Stomach smooth muscle (tissue), 2 donors: Measurements from ENCODE around the gene EXOSC5.
"Not testable (repeated sequence)": the region's sequence is repeated elsewhere in the genome, so short reads cannot be mapped to it uniquely, and the experiment has no call there.

Experiments used
- H3K27ac ChIP-seq: one replicate; pipeline ENCODE4 v1.7.0; 2013; ENCODE audit warnings: mild to moderate bottlenecking, low read length, inconsistent platforms
- H3K27me3 ChIP-seq, 2 donors: one replicate each; pipeline ENCODE4 v1.7.0; 2013; ENCODE audit warnings: low read length in 2 of 2; ENCODE audit not compliant: insufficient read depth in 2 of 2, control insufficient read depth in 1 of 2
- H3K36me3 ChIP-seq, 2 donors: one replicate each; pipeline ENCODE4 v1.7.0; 2013; ENCODE audit warnings: low read length in 2 of 2; ENCODE audit not compliant: control insufficient read depth in 2 of 2, insufficient read depth in 2 of 2
- H3K4me1 ChIP-seq: one replicate; pipeline ENCODE4 v1.7.0; 2013; ENCODE audit warnings: low read length; ENCODE audit not compliant: control insufficient read depth, insufficient read depth
- H3K4me3 ChIP-seq, 2 donors: one replicate each; pipeline ENCODE4 v1.7.0; 2013; ENCODE audit warnings: low read length in 2 of 2
- H3K9ac ChIP-seq, 2 donors: one replicate each; pipeline ENCODE4 v1.7.0; 2013; ENCODE audit warnings: low read length in 2 of 2, mild to moderate bottlenecking in 1 of 2
- H3K9me3 ChIP-seq, 2 donors: one replicate each; pipeline ENCODE4 v1.7.0; 2013; ENCODE audit warnings: low read length in 2 of 2; ENCODE audit not compliant: control insufficient read depth in 2 of 2
- donor health status: healthy.
- donor health status: Pancreatic carcinoma.

EXOSC5 gene

GRCh38 chr19:41355035-41355434 is 42.1 kb downstream of the EXOSC5 start:
- Histone ChIP-seq H3K27ac (peak overlapping the region; percentile 11), H3K4me3 (no peak overlapping the region), H3K27me3 (no peaks in the 10 kb centered on the region), H3K9ac (no peak overlapping the region), H3K4me1 (peaks cover 29% of the 10 kb centered on the region), H3K36me3 (no peaks in the 10 kb centered on the region), H3K9me3 (no peaks in the 10 kb centered on the region)

DNA sequence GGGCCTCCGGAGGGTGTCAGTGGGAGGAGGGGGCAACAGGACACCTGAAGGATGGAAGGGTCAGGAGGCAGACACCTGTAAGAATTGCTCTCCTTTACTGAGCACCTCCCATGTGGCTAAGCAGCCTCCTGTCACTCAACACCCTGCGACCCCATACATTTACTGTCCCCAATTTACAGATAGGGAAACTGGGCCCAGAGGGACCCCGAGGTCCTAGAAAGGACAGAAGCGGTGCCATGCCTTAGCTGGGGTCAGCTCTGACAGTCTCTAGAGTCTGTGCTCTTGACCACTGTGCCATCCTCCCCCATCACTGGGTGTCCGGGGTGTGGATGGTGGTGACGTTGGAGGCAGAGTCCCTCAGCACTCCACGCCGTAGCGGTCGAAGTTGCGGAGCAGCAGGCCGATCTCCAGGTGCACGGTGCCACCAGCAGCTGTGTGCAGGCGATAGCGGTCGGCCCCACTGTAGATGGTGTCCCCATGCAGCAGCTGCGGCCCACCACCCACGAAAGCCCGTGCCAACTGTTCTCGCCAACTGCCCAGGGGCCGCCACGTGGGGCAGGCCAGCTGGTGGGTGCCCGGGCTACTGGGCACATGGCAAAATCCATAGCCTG is 42.7 kb downstream of the EXOSC5 start:
- no peaks in the 10 kb centered on the region for H3K27me3 ChIP-seq
- peak overlapping the region; percentile 48 to 68 for H3K9ac ChIP-seq
- H3K9me3 ChIP-seq = no peaks in the 10 kb centered on the region
- peaks cover 29% of the 10 kb centered on the region for H3K4me1 ChIP-seq
- H3K36me3 ChIP-seq = no peaks in the 10 kb centered on the region
- H3K4me3 ChIP-seq = peak overlapping the region; percentile 45 to 84
- H3K27ac ChIP-seq = peak overlapping the region; percentile 55

GRCh38 chr19:41353466-41354342 is 43.5 kb downstream of the EXOSC5 start, which contains the start of gene TGFB1:
Gene TGFB1 (minus strand): TSS chr19:41353922. CDS start chr19:41353044, 878 bp downstream.
- Histone ChIP-seq H3K4me3 (peak within 1 kb of the TSS; percentile 81 to 84), H3K9me3 (no peaks in the 10 kb centered on the region), H3K27me3 (no peaks in the 10 kb centered on the region), H3K4me1 (peaks cover 29% of the 10 kb centered on the region), H3K9ac (peak within 1 kb of the TSS; percentile 48 to 68), H3K27ac (peak within 1 kb of the TSS; percentile 55), H3K36me3 (no peaks in the 10 kb centered on the region)

GRCh38 chr19:41352609-41353465 is 44.3 kb downstream of the EXOSC5 start:
- Histone ChIP-seq H3K4me1 (peaks cover 29% of the 10 kb centered on the region), H3K9ac (peak overlapping the region; percentile 5 to 55), H3K4me3 (peak overlapping the region; percentile 81 to 84), H3K9me3 (no peaks in the 10 kb centered on the region), H3K36me3 (peaks cover 3 to 4% of the 10 kb centered on the region in 2 donors), H3K27me3 (no peaks in the 10 kb centered on the region), H3K27ac (peak overlapping the region; percentile 46)

DNA sequence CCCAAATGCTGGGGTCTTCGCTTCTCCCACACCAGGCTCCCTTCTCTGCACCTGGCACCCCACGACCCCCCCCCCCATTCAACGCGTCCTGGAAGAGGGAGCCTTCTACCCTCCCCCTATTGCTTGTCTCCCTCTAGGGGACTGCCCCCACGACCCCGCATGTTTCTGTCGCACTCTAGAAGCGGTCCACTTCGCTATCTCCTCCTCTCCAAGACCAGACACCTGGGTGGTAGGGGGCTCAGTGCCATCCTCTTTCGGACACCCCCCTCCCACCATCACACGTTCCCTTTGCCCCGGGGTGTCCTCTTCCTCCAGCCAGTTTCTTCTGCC is 44.9 kb downstream of the EXOSC5 start:
- H3K9me3 ChIP-seq = no peaks in the 10 kb centered on the region
- peak overlapping the region; percentile 81 to 84 for H3K4me3 ChIP-seq
- no peak overlapping the region for H3K27ac ChIP-seq
- no peaks in the 10 kb centered on the region for H3K27me3 ChIP-seq
- H3K4me1 ChIP-seq = peaks cover 29% of the 10 kb centered on the region
- peaks cover 3 to 4% of the 10 kb centered on the region in 2 donors for H3K36me3 ChIP-seq
- peak overlapping the region; percentile 5 to 55 for H3K9ac ChIP-seq

- Histone ChIP-seq H3K9me3 (no peaks in the 10 kb centered on the region), H3K9ac (peak overlapping the region; percentile 60 to 68), H3K36me3 (peaks cover 4 to 6% of the 10 kb centered on the region in 2 donors), H3K4me3 (peak overlapping the region; percentile 81 to 84), H3K4me1 (peaks cover 29% of the 10 kb centered on the region), H3K27me3 (no peaks in the 10 kb centered on the region), H3K27ac (no peak overlapping the region)
Measured at GRCh38 chr19:41351339-41352245, 45.6 kb downstream of the EXOSC5 start.

- Histone ChIP-seq H3K9me3 (no peaks in the 10 kb centered on the region), H3K27me3 (no peaks in the 10 kb centered on the region), H3K4me3 (peak overlapping the region; percentile 81 to 84), H3K4me1 (peaks cover 29% of the 10 kb centered on the region), H3K27ac (no peak overlapping the region), H3K36me3 (peaks cover 4 to 8% of the 10 kb centered on the region in 2 donors), H3K9ac (peak overlapping the region; percentile 60 to 68)
Measured at GRCh38 chr19:41350735-41351338, 46.3 kb downstream of the EXOSC5 start.

DNA sequence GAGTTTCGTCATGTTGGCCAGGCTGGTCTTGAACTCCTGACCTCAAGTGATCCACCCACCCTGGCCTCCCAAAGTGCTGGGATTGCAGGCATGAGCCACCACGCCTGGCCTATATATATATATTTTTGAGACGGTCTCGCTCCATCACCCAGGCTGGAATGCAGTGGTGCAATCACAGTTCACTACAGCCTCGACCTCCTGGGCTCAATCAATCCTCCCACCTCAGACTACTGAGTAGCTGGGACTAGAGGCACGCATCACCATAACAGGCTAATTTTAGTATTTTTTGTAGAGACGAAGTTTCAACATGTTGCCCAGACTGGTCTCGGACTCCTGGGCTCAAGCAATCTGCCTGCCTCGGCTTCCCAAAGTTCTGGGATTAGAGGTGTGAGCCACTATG is 50.2 kb downstream of the EXOSC5 start:
- not testable (repeated sequence) for H3K9ac ChIP-seq, H3K27me3 ChIP-seq, H3K4me1 ChIP-seq, H3K4me3 ChIP-seq, H3K9me3 ChIP-seq, H3K27ac ChIP-seq
- peaks cover 9 to 20% of the 10 kb centered on the region in 2 donors for H3K36me3 ChIP-seq

DNA sequence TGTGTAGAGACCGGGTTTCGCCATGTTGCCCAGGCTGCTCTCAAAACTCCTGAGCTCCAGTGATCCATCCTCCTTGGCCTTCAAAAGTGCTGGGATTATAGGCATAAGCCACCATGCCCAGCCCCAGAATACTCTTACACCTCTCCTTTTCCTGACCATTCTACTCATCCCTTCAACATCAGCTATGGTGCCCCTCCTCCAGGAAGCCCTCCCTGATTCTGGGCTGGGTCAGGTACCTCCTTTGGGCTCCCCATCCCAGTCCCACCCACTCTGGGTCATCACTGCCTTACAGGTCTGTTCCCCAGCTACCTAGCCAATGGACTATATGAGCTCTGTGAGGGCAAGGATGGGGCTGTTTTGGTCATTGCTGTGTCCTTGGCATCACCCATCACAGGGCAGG is 53.0 kb downstream of the EXOSC5 start:
- Histone ChIP-seq H3K27ac (no peak overlapping the region), H3K9ac (no peak overlapping the region), H3K4me1 (no peaks in the 10 kb centered on the region), H3K27me3 (no peaks in the 10 kb centered on the region), H3K4me3 (no peak overlapping the region), H3K9me3 (no peaks in the 10 kb centered on the region), H3K36me3 (peaks cover 13 to 26% of the 10 kb centered on the region in 2 donors)
